CD4-positive, alpha-beta T cell treated with Interleukin-17A for 4 hours (primary cell): Measurements from ENCODE around the gene CCDC85C.

Experiments
- DNase-seq: peaks from one replicate; pipeline ENCODE4 v3.0.0-alpha.2; 2020; ENCODE audit warnings: mixed read lengths

The CCDC85C gene

DNA sequence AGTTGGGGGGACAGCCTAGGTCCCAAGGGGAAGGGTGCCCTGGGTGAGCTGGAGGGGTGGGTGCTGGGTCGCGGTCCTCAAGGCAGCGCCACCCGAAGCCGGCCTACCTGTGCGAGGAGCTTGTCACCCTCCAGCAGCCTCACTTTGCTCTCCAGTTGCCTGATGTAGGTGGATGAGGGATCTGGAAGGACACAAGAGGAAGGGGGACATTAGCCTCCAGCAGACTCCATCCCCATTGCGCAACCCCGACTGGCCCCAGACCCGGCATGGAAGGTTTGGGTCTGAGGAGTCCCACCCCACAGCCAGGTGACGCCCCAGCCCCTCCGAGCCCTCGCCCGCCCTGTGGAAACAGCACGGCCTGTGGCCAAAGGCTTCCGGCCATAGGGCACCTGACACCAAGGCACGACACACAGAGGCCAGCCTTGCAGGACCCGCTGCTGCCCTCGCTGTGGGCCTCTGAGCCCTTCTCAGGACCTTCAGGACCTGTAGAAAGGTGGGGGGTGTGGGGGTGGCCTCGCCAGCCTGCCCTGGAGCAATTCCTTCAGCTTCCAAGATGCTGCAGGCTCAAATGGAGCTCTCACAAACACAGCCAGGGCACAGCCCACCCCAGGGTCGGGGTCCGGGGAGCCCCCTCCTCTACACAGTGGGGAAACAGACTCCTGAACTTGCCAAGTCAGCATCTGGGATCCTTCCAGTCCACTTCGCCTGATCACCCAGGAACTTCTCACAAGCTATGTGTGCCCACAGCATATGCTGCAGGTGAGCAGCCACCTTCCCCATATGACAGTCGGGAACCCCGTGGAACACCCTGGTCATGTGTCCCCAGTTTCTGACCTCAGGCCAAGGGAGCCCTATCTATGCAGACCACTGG lies 67.9 kb downstream of the CCDC85C start:
- DNase-seq = no peak

DNA sequence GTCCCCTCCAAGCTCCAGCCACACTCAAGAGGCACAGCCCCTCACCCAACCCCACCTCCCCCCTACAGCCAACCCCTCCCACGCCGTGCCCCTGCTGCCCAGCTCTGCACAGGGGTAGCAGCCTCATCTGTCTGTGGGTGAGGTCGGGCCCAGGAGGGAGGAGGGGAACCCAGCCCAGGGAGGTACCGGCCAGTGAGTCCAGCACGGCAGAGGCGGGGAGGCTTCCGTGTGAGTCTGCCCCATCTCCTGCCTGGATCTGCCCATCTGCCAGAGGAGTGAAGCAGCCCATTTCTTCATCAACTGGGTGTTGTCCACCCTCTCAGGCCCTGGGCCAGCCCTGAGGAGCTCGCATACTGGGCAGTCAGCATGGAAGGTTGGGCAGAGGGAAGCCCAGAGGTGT lies 68.6 kb downstream of the CCDC85C start:
- no peak for DNase-seq

DNA sequence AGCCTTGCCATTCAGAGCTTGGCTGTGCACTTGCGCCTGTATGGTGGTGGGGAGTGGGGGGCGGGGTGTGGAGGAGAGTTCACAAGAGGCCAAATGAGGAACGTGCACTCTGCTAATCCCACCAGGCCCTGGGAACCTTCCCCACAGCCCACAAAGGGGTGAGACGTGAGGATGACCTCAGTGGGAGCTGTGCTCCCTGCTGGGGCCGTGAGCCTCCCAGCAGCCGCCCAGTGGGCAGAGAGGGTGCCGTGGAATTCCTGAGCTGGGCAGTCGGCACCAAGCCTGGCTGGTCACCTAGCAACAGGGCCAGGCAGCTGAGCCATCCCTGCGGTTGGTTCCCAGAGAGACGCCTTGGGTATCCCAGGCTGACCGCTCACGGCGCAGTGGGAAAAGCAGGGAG lies 69.1 kb downstream of the CCDC85C start:
- no peak for DNase-seq

DNA sequence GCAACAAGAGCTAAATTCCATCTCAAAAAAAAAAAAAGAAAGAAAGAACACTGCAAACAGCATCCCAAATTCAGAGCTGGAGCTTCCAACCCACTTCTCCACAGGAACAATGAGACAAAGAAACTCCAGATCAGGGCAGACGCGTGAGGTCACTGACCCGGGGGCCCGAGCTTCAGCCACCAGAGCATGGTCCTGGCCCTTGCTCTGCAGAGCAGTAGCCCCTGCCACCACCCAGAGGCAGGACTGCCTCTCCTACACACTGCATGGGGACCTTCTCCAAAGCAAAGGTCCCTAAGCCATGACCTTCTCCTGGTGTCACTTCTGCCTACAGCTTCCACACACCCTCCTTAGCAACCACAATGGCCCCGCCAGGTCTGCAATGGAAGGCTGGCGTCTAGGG lies 69.7 kb downstream of the CCDC85C start:
- DNase-seq = no peak

DNA sequence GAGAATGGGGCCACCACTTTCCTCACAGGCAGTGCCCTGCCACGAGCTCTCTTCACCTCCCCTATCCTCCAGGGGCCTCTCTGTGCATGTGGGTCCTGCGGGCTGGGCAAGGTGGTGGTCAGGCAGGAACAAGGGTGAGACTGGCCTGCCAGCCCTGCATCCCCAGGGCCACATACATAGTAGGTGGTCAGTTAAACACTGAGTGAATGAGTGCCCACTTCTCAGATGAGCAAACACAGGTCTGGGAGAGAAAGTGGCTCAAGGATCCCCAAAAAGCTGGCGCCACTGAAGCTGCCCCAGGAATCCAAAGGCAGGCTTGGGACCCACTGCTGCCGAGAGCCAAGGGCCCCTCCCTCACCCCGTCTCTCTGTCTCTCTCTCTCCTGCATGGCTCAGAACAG lies 71.7 kb downstream of the CCDC85C start:
- no peak for DNase-seq

DNA sequence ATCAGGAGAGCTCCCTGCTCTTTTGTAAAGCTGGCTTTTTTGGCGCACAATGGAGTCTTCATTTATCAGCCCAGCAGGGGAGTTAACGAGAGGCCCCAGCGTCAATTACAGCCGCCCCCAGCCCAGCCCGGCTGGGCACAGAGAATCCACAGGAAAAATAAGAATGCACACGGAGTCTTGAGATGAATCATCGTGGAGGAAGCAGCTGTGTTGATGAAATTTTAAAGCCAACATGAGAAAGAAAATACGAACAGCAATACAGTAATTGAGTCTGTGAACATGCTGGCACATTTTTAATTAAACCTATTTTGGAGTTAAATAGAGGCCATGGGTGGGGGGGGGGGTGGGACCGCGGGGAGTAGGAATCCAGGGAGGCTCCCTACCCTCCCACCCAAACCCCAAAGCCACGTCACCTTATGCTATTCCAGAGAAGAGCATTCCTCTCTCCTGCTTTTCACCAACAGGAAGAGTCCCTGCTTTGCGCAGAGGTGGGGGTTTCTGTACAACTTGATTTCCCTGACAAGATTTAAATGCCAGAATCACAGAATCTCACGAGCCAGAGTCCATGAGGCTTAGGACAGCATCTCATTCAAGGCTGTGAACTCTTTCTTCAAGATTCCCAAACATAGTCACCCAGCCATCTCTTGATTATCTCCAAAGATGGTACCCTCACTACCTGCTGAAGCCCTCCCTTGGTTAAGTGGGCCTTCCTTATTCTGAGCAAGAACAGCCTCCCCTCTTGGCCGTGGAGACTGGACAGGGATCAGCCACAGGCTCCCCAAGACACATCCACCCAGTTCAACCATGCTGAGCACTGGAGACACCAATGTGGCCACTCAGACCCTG lies 72.5 kb downstream of the CCDC85C start:
- DNase-seq = no peak

DNA sequence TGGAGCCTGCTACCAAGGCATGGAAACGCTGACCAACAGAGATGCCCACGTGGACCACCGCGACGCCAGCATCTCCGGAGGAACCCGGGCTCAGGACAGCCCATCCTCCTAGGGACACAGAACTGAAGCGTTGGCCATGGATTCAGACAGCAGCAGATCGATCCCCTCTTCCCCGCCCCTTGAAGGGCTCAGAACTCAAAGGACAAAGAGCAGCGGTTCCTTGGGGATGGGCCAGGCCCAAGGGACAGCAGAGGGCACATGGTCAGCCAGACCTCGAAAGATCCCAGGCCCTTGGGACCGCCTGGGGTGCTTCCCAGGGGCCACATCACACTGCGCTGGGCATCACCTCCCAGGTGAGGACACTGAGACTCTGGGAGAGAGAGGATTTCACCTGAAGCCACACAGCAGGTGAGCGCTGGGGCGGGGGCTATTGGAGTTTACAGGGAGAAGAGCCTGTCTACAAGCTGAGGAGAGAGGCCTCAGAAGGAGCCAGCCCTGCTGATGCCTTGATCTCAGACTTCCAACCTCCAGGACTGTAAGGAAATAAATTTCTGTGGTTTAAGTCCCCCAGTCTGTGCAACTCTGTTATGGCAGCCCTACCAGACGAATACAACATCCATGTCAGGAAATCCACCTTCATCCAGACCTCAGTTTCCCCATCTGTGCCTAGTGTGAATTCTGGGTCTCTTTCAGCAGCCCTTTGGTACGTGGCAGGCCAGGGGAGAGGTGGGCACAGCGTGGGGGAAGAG lies 73.4 kb downstream of the CCDC85C start:
- DNase-seq = no peak

DNA sequence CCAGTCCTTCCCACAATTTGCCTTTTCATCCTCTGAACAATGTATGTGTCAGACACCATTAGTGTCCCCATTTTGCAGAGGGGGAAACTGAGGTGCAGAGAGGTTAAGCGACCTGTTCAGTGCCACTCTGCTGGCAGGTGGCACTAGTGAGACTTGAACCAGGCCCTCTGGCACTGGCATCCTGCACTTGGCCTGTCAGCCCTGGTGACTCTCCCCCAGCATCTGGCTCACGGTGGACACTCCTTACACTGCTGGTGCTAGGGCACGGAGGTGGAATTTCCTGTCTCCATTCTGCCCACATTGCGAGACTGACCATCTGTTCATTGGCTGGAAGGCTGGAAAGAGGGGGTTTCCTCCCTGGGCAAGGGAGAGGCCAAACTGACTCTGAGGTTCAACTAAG lies 74.1 kb downstream of the CCDC85C start:
- no peak for DNase-seq

DNA sequence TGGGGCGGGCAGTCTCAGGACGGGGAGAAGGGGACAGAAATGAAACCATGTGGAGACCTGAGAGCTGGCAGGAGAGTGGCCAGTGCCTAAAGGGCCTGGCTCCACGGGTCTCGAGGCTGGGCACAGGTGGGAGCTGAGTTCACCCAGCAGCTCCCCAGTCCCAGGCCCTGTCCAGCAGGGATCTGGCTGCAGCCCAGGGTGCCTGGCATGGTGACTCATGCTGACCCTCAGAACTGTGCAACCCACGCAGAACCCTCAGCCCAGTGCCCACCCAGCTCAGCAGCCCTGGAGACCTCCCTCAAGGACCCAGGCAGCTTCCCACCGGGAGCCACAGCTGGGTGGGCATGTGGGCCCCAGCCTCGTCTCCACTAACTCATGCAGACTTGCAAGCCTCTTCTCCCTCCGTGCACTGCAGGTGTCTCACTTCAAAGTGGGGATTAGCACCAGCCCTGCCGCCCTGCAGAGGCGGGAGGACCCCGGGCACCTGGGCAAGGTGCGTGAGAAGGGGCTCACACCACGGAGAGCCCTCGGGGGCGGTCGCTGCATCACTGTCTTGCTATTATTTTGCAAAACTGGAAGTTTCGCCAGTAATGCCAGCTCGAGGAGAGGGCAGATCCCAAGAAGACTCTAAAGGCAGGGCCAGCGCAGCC lies 76.5 kb downstream of the CCDC85C start:
- DNase-seq = no peak

DNA sequence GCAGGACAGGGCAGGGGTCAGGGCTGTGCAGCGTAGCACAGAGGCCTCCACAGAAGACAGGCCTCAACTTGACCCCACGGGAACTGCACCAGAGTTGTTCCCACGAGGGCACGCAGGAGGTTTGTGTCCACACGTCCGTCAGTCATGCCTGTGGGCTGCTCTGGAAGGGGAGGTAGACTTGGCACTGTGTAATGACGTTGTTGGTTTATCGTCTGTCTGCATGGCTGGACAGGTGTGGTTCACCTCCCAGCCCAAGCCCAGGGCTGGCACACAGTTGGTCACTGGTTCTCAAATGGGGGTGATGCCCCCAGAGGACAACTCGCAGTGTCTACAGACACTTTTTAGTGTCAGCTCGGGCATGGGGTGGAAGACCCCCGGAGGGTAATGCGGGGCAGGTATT lies 77.0 kb downstream of the CCDC85C start:
- no peak for DNase-seq

DNA sequence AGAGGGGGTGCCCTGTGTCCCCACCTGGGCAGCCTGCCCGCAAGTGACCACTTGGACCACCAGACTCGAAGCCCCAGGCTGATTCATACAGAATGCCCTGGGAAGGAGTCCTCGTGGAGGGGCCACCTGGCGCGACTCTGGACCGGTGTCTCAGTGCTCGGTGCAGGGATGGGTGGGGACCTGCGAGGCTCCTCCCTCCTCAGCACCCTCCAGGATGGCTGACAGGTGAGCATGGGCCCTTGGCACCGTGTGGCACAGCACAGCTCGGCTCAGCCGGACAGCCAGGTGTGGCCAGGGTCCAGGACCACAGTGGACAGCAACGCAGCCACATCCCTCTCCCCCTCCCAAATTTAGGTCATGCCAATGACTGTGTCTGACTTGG lies 78.3 kb downstream of the CCDC85C start:
- peak; percentile 19 for DNase-seq

DNA sequence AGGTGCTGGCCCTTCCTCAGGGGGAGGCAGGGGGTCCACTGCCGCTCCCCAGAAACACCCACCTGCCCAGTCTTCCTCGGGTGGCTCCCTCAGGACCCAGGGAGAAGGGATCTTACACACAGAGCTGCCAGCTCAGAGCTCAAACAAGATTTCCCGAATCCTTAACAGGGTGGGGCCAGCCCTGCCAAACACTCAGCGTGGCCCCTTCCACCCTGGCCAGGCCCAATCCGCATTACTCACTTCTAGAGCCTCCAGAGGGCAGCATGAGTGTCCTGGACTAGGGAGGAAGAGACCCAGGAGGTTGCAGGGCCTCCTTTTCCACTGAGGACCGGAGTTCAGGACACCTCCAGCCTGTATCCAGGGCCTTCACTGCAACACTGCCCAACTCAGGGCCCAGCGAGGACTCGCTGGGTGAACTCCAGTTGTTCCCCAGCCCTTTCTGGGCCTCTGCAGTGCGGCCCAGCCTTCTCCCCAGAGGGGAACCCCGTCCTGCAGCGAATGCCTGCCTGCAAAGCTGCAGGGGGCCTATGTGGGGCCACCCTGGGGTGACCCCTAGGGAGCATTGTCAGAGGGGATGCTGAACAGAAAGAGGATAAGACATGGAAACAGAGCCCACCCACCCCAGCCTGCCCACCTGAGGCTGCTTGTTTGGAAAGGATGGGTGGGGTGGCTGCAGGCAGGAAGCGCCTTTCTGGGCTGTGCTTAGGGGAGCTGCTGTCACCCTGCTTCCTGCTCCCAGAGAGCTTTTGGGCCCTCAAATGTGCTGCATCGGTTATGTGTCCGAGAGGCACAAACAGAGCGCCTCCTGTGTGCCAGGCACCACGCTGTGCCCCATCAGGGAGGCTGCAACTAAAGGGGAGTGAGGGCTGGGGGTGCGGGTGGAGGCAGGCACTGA lies 79.0 kb downstream of the CCDC85C start:
- DNase-seq = peak; percentile 52

DNA sequence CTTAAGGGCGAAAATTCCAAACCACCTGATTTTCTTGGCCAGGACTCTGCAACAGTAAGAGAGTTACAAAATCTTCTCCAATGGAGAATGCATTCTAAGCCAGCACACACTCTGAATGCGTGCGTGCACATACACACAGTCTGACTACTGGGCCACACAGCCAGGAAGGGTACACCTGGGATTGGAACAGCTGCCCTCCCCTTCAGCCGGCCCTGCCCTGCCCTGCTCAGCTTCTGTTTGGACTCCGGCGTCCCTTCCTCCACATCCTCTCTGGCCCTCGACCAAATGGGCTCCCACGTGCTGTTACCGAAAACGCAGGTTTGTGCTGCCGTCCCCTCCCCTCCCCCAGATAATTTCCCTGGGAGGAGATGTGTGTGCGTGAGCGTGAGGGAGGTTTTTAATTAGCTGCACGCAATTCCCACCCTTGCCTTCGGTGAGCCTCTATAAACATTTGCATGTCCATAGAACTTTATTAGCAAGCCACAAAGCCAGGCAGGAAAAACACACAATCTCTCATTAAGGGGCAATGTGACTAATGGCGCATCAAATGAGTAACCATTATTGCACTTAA lies 79.8 kb downstream of the CCDC85C start:
- no peak for DNase-seq

DNA sequence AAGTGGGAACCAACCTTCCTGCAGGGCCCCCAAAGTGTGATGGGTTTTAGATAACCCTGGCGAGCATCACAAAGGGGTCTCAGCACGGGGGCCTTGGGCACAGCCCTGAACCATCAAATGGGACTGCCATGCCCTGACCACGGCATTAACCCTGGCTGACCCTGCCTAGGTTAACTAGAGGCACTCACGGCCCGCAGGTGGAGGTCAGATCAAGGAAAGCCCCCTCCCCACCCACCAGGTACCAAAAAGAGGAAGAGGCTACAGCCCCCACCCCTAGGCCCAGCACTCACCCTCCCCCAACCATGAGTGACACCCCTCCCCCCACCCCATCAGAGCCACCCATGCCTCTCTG lies 80.3 kb downstream of the CCDC85C start:
- DNase-seq = no peak

DNA sequence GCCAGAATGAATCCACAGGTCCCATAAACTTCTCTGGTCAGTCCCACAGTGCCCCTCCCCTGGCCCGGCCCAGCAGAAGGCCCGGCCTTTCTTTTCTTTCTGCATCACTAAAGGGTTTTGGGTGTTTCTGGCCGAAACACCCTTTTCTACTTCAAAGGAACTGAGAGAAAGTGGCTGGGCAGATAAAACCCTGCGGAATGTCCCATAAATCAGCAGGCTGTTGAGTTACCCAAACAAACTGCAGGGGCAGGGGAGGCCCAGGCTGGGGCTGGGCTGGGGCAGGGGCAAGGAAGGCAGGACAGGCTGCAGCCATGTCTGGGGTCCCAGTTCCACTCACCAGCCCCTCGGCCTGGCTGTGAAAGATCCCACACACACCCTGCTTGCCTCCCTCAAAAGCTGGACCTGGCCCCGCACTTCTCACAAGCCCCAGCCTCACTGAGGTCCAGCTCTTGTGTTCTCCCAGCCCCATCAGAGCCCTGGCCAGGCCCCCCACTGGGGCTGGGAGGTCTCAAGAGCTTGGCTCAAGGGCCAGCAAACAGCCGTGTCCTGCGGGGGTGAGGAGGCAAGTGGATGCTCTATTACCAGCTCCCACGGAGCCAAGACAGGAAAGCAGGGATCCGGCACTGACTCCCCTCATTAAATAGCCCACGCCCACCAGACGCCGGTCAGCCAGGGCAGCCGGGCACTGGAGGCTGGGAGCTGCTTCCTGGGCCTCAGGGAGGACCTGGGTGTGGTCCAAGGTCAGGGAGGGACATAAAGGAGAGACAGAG lies 80.9 kb downstream of the CCDC85C start:
- no peak for DNase-seq

DNA sequence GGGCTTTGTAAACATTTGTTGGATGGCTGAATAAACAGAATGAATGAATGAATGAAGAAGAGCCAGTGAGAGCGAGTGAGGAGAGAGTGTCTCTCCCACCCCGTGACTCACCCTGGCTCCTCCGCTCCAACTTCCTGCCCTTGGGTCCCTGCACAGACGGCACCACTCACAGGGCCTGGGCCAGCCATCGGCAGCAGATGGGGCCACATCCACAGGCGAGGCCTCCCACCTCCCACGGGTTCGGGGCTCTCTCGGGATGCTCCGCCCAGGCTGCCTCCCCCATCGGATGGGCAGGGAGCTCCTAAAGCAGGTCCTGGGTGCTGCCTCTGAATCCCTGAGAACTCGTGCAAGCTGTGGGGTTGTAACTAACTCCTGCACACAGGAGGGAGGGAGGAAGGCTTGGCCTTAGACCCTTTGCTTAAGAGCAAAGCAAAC lies 81.5 kb downstream of the CCDC85C start:
- DNase-seq = no peak

DNA sequence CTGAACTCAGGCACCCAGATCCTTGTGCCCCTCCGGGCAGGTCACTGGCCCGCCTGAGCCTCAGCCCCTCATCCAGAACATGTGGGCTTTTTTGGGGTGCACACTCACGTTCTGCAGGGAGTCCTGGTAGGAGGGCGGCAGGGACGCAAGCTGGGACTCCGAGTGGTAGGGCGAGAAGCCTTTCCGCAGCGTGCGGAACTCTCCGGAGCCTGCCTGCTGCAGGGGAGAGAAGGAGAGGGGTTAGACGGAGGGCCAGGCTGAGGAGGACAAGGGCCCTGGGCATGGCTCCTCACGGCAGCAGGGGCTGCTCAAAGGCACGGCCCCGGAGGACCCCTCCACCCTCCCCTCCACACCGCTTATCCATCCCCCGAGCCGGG lies 82.0 kb downstream of the CCDC85C start:
- no peak for DNase-seq

DNA sequence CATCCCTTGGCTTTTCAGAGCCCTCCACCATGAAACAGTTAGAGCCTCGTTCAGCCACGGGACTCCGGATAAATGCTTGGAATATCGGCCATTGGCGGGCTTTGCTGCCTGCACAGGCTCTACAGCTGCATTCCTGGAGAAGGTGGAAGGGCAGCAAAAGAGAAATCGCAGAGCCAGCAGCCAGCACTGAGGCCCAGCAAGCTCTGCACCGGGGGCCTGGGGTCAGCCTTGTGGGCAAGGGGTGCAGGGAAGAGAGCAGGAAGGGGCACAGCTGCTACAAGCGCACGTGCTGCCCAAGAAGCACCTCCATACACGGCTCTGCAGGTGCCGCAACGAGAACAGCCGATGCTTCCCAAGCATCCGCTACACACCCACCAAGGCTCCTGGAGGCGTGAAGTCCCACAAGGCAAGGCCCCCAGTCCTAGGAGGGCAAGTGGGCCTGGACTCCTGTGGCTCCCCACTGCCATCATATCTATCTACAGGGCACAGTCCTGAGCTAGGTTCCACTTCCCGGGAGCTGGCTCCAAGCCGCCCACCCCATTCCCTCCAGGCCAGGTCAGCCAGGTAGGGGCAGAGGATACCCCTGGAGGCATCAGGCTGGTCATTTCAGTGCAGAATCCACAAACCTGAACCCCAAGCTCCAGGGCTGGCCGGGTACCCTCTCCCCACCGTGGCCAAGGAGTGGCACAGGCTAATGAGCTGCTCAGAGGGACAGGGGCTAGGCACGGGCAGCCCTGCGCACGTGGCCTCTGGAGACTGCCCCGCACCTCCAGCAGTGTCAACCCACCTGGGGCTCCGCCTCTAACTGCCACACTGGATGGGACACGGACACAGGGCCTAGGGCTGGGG lies 82.6 kb downstream of the CCDC85C start:
- DNase-seq = no peak

DNA sequence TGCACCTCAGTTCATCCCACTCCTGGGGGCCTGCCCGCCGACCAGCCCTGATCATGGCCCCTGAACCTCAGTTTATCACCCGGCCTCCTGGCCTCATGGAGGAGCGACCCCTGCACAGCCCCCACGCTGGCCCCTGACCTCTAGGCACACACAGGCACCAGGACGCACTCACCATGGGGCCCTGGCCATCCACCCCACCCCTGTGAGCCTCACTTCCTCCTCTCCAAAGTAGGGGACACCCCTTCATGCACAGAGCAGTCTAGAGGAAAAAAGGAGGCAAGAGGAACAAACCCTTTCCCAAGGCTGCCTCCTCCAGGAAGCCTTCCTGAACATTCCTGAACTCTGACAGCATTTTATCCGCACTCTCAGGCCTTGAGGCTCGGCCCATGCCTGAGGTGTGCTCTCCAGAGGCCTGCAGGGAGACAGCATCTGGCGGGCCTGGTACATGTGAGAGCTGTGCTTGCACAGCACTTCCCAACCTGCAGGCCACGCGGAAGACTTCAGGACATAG lies 83.4 kb downstream of the CCDC85C start:
- no peak for DNase-seq
